Activated CD4-positive, alpha-beta T cell treated with anti-CD3 and anti-CD28 coated beads, Interleukin-2, amount 50 U/mL, for 1 hour (primary cell): ENCODE measurements around the gene C1orf146.
"Not testable (repeated sequence)": the region's sequence is repeated elsewhere in the genome, so short reads cannot be mapped to it uniquely, and the experiment has no call there.

Experiments used
- DNase-seq: peaks from one replicate; pipeline ENCODE4 v3.0.0-alpha.2; 2020

C1orf146 gene

DNA sequence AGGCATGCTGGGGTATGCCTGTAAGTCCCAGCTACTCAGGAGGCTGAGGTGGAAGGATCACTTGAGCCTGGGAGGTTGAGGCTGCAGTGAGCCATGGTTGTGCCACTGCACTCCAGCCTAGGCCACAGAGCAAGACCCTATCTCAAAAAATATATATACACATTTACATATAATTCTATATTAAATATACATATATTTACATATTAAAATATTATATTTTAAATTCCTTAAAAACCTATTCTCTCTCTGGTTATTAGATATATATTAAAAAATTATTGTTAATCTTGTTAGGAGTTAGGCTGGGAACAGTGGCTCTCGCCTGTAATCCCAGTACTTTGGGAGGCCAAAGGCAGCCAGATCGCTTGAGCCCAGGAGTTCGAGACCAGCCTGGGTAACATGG is 58.4 kb downstream of the C1orf146 start:
- DNase-seq, result no peak

DNA sequence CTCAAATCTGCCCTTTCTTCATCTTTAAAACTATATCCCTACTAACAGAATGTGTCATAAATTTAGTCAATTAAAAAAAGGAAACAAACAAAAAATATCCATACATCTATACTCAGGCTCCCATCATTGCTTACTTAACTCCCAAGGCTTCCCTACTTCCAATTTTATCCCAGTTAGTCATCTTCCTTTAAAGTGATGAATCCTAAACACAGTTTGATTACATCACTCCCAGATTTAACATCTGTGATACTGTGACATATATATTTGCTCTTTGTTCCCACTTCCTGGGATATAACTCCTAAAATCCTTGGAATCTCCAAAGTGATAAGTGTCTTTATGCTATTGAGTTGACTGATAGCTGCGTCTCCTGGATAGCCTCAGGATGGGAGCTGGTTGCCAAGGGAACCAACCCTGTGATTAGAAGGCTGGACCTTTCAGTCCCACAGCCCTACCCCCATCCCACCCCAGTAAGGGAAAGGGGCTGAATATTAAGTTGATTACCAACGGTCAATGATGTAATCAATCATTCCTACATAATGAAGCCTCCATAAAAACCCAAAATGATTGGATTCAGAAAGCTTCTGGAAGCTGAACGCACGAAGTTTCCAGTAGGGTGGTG is 59.5 kb downstream of the C1orf146 start:
- DNase-seq, result no peak

DNA sequence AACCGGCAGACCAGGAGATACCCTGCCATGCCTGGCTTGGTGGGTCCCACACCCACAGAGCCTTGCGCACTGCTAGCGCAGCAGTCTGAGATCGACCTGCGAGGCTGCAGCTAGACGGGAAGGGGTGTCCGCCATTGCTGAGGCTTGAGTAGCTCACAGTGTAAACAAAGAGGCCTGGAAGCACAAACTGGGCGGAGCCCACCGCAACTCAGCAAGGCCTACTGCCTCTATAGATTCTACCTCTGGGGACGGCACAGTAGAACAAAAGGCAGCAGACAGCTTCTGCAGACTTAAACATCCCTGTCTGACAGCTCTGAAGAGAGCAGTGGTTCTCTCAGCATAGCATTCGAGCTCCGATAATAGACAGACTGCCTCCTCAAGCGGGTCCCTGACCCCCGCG is 62.1 kb downstream of the C1orf146 start:
- not testable (repeated sequence) for DNase-seq

DNA sequence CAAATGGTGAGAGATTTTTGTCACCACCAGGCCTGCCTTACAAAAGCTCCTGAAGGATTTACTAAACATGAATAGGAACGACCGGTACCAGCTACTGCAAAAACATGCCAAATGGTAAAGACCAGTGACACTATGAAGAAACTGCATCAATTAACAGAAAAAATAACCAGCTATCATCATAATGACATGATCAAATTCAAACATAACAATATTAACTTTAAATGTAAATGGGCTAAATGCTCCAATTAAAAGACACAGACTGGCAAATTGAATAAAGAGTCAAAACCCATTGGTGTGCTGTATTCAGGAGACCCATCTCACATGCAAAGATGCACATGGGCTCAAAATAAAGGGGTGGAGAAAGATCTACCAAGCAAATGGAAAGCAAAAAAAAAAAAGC is 63.7 kb downstream of the C1orf146 start:
- not testable (repeated sequence) for DNase-seq

DNA sequence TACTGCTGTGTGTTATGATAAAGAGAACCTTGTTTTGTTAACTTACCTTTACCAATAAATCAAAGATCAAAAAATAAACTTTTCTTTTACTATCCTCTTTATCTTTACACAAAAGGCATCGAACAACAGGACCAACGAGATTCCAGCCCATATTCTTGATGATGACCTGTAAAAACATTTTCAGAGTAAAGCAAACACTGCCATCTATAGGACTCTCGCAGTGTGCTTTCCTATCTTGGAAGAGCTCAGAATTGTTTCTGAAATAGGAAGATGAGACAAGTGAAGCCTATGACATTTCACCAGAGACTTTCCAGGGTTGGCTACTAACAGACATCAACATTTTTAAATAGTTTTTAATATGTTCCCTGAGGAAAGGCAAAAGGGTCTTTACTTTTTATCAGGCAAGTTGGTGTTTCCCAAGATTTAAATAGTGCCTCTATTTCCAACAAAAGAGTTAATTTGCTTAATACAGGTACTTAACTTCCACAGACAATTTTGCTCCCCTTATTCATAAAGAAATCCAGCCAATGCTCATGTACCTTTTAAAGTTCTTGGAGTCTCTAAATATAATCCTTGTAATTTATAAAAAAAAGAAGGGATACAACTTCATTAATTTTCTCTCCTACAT is 73.8 kb downstream of the C1orf146 start:
- DNase-seq, result no peak
